Left hindlimb (tissue), 1 donor: ENCODE measurements around the gene TNRC18.
"Not testable (repeated sequence)": the region's sequence is repeated elsewhere in the genome, so short reads cannot be mapped to it uniquely, and the experiment has no call there.

Experiments used
- DNase-seq: peaks from one replicate; pipeline ENCODE4 v3.0.0-alpha.2; 2018

TNRC18 gene

GRCh38 chr7:5313076-5313885 is 110.4 kb downstream of the TNRC18 start:
- not testable (repeated sequence) for DNase-seq

- DNase-seq: not testable (repeated sequence)
Observed at GRCh38 chr7:5312276-5313070, 111.2 kb downstream of the TNRC18 start.

GRCh38 chr7:5310822-5311405 is 112.7 kb downstream of the TNRC18 start:
- DNase-seq: no peak

GRCh38 chr7:5309146-5309545 is 114.5 kb downstream of the TNRC18 start:
- DNase-seq: no peak

- DNase-seq: not testable (repeated sequence)
Observed at GRCh38 chr7:5307221-5308142, 116.2 kb downstream of the TNRC18 start.

GRCh38 chr7:5305050-5305449 is 118.6 kb downstream of the TNRC18 start:
- not testable (repeated sequence) for DNase-seq

- no peak for DNase-seq
Observed at GRCh38 chr7:5303591-5304505, 119.8 kb downstream of the TNRC18 start.

GRCh38 chr7:5303061-5303460 is 120.6 kb downstream of the TNRC18 start:
- DNase-seq: no peak

GRCh38 chr7:5302577-5302976 is 121.1 kb downstream of the TNRC18 start:
- no peak for DNase-seq

GRCh38 chr7:5300366-5300765 is 123.3 kb downstream of the TNRC18 start:
- no peak for DNase-seq

GRCh38 chr7:5296611-5297226 is 126.9 kb downstream of the TNRC18 start:
- DNase-seq: no peak

GRCh38 chr7:5296015-5296610 is 127.5 kb downstream of the TNRC18 start:
- DNase-seq: no peak

- DNase-seq: no peak
Observed at GRCh38 chr7:5295039-5296014, 128.3 kb downstream of the TNRC18 start.

GRCh38 chr7:5294169-5294987 is 129.3 kb downstream of the TNRC18 start:
- no peak for DNase-seq

- DNase-seq: not testable (repeated sequence)
Observed at GRCh38 chr7:5291711-5292335, 131.8 kb downstream of the TNRC18 start.

- DNase-seq: no peak
Observed at GRCh38 chr7:5291301-5291700, 132.3 kb downstream of the TNRC18 start.

- DNase-seq: no peak
Observed at GRCh38 chr7:5289355-5289754, 134.3 kb downstream of the TNRC18 start.

GRCh38 chr7:5288560-5288959 is 135.1 kb downstream of the TNRC18 start:
- DNase-seq: not testable (repeated sequence)
